KG1 (cell line): ENCODE data around the gene DDX1.
"Not testable (repeated sequence)": the region's sequence is repeated elsewhere in the genome, so short reads cannot be mapped to it uniquely, and the experiment has no call there.

Experiments used
- DNase-seq: peaks from one replicate; lab custom pipeline; 2025; lab: John Stamatoyannopoulos, UW

DDX1 gene

GRCh38 chr2:15595936-15596335 is 4.3 kb downstream of the DDX1 start:
- DNase-seq, result no peak

- DNase-seq, result no peak
Observed at GRCh38 chr2:15596350-15596749, 4.7 kb downstream of the DDX1 start.

GRCh38 chr2:15596968-15597367 is 5.3 kb downstream of the DDX1 start:
- no peak for DNase-seq

GRCh38 chr2:15599994-15600393 is 8.3 kb downstream of the DDX1 start:
- DNase-seq, result no peak

- DNase-seq, result no peak
Observed at GRCh38 chr2:15601681-15602080, 10.0 kb downstream of the DDX1 start.

- no peak for DNase-seq
Observed at GRCh38 chr2:15602393-15602792, 10.7 kb downstream of the DDX1 start.

- DNase-seq, result no peak
Observed at GRCh38 chr2:15603044-15603765, 11.5 kb downstream of the DDX1 start.

- DNase-seq, result no peak
Observed at GRCh38 chr2:15603948-15604347, 12.3 kb downstream of the DDX1 start.

- no peak for DNase-seq
Observed at GRCh38 chr2:15605721-15606120, 14.1 kb downstream of the DDX1 start.

GRCh38 chr2:15606481-15607441 is 15.1 kb downstream of the DDX1 start:
- no peak for DNase-seq

GRCh38 chr2:15607709-15608391 is 16.2 kb downstream of the DDX1 start:
- no peak for DNase-seq

- DNase-seq, result no peak
Observed at GRCh38 chr2:15608392-15608761, 16.7 kb downstream of the DDX1 start.

GRCh38 chr2:15609341-15610042 is 17.8 kb downstream of the DDX1 start:
- DNase-seq, result no peak

GRCh38 chr2:15610430-15610952 is 18.8 kb downstream of the DDX1 start:
- no peak for DNase-seq

GRCh38 chr2:15612101-15612500 is 20.4 kb downstream of the DDX1 start:
- not testable (repeated sequence) for DNase-seq

GRCh38 chr2:15613736-15614429 is 22.2 kb downstream of the DDX1 start:
- DNase-seq, result no peak

GRCh38 chr2:15614545-15615300 is 23.1 kb downstream of the DDX1 start:
- DNase-seq, result no peak

GRCh38 chr2:15615301-15615920 is 23.7 kb downstream of the DDX1 start:
- no peak for DNase-seq

GRCh38 chr2:15616429-15616828 is 24.8 kb downstream of the DDX1 start:
- DNase-seq, result no peak
